Neuron (in vitro differentiated cells): ENCODE results near the gene TMCO4.

ENCODE experiments used
- H2AFZ ChIP-seq: one replicate; pipeline ENCODE4 v1.6.1; 2013; ENCODE audit warnings: low read depth, mild to moderate bottlenecking, inconsistent platforms, low read length, moderate library complexity
- H3K27me3 ChIP-seq: one replicate; pipeline ENCODE4 v1.6.1; 2013; ENCODE audit warnings: low read length; ENCODE audit not compliant: insufficient read depth
- H3K36me3 ChIP-seq: one replicate; pipeline ENCODE4 v1.6.1; 2013; ENCODE audit warnings: low read length; ENCODE audit not compliant: insufficient read depth
- H3K4me1 ChIP-seq: one replicate; pipeline ENCODE4 v1.6.1; 2013; ENCODE audit warnings: low read length; ENCODE audit not compliant: insufficient read depth
- H3K4me3 ChIP-seq: 2 replicates; pipeline ENCODE4 v1.5.1; 2013; ENCODE audit warnings: mild to moderate bottlenecking, low read length, moderate library complexity
- H3K9me3 ChIP-seq: one replicate; pipeline ENCODE4 v1.6.1; 2013; ENCODE audit warnings: low read length

Gene TMCO4

DNA sequence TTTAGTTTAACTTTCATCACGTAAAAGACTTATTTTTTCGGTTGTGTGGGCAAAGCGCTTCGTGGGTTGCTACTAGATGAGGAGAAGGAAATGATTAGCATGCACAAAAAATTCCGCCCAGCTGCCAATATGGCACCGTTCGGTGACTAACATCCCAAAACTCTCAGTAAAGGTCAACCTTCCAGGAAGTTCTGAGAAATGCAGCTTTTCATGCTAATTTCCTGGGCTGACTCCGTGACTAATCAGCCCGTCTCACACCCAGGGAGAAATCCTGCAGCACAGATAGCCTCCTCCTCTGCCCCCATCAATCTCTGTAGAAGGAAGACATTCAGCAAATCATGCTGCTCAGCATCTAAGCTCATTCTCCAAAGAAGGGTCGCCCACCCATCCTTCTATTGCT is 34.1 kb downstream of the TMCO4 start:
- Histone ChIP-seq H3K4me1 (peaks cover 9% of the 10 kb centered on the region), H3K27me3 (peaks cover 39% of the 10 kb centered on the region), H2AFZ (no peak overlapping the region), H3K36me3 (no peaks in the 10 kb centered on the region), H3K4me3 (no peak overlapping the region), H3K9me3 (no peaks in the 10 kb centered on the region)

DNA sequence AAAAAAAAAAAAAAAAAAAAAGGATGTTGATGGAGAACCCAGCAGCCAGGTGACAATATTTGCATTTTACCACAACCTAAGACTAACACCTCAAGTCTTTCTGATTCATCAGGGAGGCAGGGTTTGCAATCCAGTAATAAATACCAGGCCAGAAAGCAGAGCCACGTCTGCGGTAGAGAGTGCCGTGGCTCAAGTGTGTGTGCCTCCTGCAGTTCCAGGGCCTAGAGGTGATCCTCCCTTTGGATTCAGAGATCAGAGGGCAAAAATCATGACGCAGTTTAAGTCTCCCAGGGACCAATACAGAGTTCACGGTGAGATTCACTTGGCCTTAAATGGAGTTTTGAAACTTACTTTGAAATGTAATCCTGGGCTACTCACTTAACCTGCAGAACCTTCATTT is 34.9 kb downstream of the TMCO4 start:
- H2AFZ ChIP-seq, result no peak overlapping the region

DNA sequence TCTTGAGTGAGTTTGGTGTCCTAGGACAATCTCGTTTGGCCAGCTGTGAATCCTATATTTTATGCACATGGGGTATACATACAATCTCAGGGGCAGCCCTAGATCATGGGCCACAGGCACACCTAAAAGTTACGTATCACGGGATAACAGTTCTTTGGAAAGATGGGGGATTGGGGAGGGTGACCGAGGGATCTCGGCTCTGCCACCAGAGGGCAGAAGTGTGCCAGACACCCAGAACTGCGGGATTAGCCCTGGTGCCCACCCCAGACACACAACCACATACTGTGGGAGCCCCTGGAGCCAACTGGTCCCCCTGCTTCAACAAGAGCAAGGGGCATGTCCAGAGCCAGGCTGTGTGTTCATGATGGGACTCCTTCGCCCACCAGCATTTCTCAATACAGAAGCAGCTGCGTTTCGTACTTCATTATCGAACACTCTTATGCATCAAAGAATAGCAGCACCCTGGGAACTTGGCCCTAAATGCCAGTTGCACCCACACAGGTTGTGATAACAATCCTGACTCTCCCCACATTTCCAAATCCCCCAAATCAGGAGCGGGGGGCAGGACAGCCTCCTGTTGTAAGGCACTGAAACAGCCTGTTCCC is 37.4 kb downstream of the TMCO4 start:
- H3K4me3 ChIP-seq, result no peak overlapping the region
- H3K36me3 ChIP-seq, result no peaks in the 10 kb centered on the region
- peaks cover 22% of the 10 kb centered on the region for H3K27me3 ChIP-seq
- H3K9me3 ChIP-seq, result no peaks in the 10 kb centered on the region
- peaks cover 9% of the 10 kb centered on the region for H3K4me1 ChIP-seq
- no peak overlapping the region for H2AFZ ChIP-seq

More for the DNA sequence above, 34.9 kb downstream of the TMCO4 start:
- Histone ChIP-seq H3K27me3 (peaks cover 32% of the 10 kb centered on the region), H3K4me3 (no peak overlapping the region), H3K4me1 (peaks cover 9% of the 10 kb centered on the region), H3K36me3 (no peaks in the 10 kb centered on the region), H3K9me3 (no peaks in the 10 kb centered on the region)

- Histone ChIP-seq H3K9me3 (no peaks in the 10 kb centered on the region), H3K4me1 (no peaks in the 10 kb centered on the region), H3K27me3 (peaks cover 30% of the 10 kb centered on the region), H2AFZ (no peak overlapping the region), H3K36me3 (no peaks in the 10 kb centered on the region), H3K4me3 (no peak overlapping the region)
Measured at GRCh38 chr1:19759740-19760089, 40.0 kb downstream of the TMCO4 start.

DNA sequence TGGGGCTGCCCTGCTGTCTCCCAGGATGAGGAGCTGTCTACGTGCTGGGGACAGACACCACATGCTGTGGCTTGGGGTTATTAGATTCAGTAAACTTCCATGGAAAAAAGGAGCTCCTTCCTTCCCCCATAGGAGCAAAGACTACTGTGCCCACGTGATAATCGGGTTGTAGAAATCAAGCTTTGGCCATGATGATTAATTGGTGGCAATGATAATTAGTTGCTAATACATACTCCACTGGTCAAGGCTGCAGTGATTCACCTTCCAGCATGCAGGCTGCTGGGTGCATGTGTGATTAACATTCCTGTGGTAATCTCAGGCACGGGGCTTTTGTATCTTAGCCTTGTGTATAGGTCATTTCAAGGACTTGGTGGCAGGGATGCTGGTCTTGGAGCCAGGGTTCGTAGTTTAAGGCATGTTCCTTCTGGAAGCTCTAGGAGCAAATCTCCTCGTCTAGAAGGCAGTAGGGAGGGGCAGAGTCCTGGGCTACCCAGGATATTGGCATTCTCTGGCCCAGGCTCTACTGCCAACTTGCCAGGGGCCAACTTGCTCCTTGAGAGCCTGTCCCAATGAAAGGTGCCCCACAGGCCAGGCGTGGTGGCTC is 41.4 kb downstream of the TMCO4 start:
- Histone ChIP-seq H2AFZ (no peak overlapping the region), H3K4me3 (no peak overlapping the region), H3K4me1 (no peaks in the 10 kb centered on the region), H3K27me3 (peaks cover 41% of the 10 kb centered on the region), H3K9me3 (no peaks in the 10 kb centered on the region), H3K36me3 (no peaks in the 10 kb centered on the region)

GRCh38 chr1:19757641-19758040 is 42.1 kb downstream of the TMCO4 start:
- H3K4me3 ChIP-seq, result no peak overlapping the region

GRCh38 chr1:19756480-19756879 is 43.2 kb downstream of the TMCO4 start:
- Histone ChIP-seq H3K9me3 (no peaks in the 10 kb centered on the region), H3K36me3 (no peaks in the 10 kb centered on the region), H3K4me3 (no peak overlapping the region), H3K4me1 (no peaks in the 10 kb centered on the region), H2AFZ (no peak overlapping the region), H3K27me3 (peaks cover 36% of the 10 kb centered on the region)

More at GRCh38 chr1:19757641-19758040, 42.1 kb downstream of the TMCO4 start:
- Histone ChIP-seq H3K9me3 (no peaks in the 10 kb centered on the region), H3K4me1 (no peaks in the 10 kb centered on the region), H2AFZ (no peak overlapping the region), H3K36me3 (no peaks in the 10 kb centered on the region), H3K27me3 (peaks cover 41% of the 10 kb centered on the region)

DNA sequence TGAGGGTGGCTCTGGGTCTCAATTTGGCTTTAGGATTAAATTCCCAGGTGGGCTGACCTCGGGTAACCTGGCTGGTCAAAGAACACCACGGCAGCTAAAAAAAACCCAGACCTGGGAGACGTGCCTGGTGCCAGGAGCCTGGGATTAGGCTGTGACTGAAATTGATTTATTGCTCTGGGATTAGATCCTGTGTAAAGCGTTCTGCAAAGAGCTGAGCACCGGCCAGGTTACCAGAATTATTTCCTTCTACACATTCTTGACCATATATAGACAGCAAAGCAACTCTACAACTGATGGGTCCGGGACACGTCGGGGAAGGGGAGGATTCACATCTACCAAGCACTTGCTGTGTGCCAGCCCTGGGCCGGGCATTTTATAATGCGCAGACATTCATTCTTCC is 45.2 kb downstream of the TMCO4 start:
- no peaks in the 10 kb centered on the region for H3K9me3 ChIP-seq
- no peaks in the 10 kb centered on the region for H3K4me1 ChIP-seq
- H3K36me3 ChIP-seq, result no peaks in the 10 kb centered on the region
- no peak overlapping the region for H2AFZ ChIP-seq
- H3K4me3 ChIP-seq, result no peak overlapping the region
- peaks cover 31% of the 10 kb centered on the region for H3K27me3 ChIP-seq

- peaks cover 26% of the 10 kb centered on the region for H3K27me3 ChIP-seq
Measured at GRCh38 chr1:19752083-19752696, 47.5 kb downstream of the TMCO4 start.

GRCh38 chr1:19750882-19751276 is 48.8 kb downstream of the TMCO4 start:
- H3K4me1 ChIP-seq, result no peaks in the 10 kb centered on the region
- H3K27me3 ChIP-seq, result peaks cover 24% of the 10 kb centered on the region

More at GRCh38 chr1:19752083-19752696, 47.5 kb downstream of the TMCO4 start:
- no peaks in the 10 kb centered on the region for H3K9me3 ChIP-seq
- H2AFZ ChIP-seq, result no peak overlapping the region
- no peak overlapping the region for H3K4me3 ChIP-seq
- H3K36me3 ChIP-seq, result no peaks in the 10 kb centered on the region
- no peaks in the 10 kb centered on the region for H3K4me1 ChIP-seq

GRCh38 chr1:19750101-19750881 is 49.4 kb downstream of the TMCO4 start:
- peaks cover 19% of the 10 kb centered on the region for H3K27me3 ChIP-seq
- no peaks in the 10 kb centered on the region for H3K36me3 ChIP-seq
- H2AFZ ChIP-seq, result no peak overlapping the region

More at GRCh38 chr1:19750882-19751276, 48.8 kb downstream of the TMCO4 start:
- Histone ChIP-seq H3K36me3 (no peaks in the 10 kb centered on the region), H3K4me3 (no peak overlapping the region), H2AFZ (no peak overlapping the region), H3K9me3 (no peaks in the 10 kb centered on the region)

DNA sequence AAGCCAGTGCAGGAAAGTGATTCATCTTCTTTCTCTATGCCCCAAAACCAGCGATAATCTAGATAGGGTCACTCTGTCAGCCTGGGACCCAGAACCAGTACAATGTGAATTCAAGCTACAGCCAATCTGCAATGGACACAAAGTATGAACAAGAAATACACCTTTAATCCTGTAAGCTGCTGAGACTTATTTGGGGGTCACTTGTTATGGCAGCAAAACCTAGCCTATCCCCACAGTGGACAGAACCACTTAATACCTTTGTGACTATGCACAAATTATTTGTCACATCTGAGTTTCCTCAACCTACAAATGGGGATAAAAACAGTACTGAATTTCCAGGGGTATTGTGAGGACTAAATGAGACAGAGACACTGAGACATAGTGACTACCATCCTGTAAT is 50.0 kb downstream of the TMCO4 start:
- H2AFZ ChIP-seq, result no peak overlapping the region
- no peak overlapping the region for H3K4me3 ChIP-seq

More at GRCh38 chr1:19750101-19750881, 49.4 kb downstream of the TMCO4 start:
- H3K4me1 ChIP-seq, result no peaks in the 10 kb centered on the region
- no peak overlapping the region for H3K4me3 ChIP-seq
- H3K9me3 ChIP-seq, result no peaks in the 10 kb centered on the region

GRCh38 chr1:19747761-19748160 is 52.0 kb downstream of the TMCO4 start:
- Histone ChIP-seq H3K4me3 (no peak overlapping the region), H3K4me1 (no peaks in the 10 kb centered on the region)

More for the DNA sequence above, 50.0 kb downstream of the TMCO4 start:
- peaks cover 17% of the 10 kb centered on the region for H3K27me3 ChIP-seq
- H3K9me3 ChIP-seq, result no peaks in the 10 kb centered on the region
- no peaks in the 10 kb centered on the region for H3K36me3 ChIP-seq
- H3K4me1 ChIP-seq, result no peaks in the 10 kb centered on the region

More at GRCh38 chr1:19747761-19748160, 52.0 kb downstream of the TMCO4 start:
- H2AFZ ChIP-seq, result no peak overlapping the region
- H3K27me3 ChIP-seq, result peaks cover 7% of the 10 kb centered on the region
- H3K36me3 ChIP-seq, result no peaks in the 10 kb centered on the region
- H3K9me3 ChIP-seq, result no peaks in the 10 kb centered on the region
